HCT116 (cell line): ENCODE measurements around the gene SPTBN1.

Source experiments
- CTCF ChIP-seq, 3 experiments: fragments of 200-600 bp in 1 of 3; sonication (generic) in 1 of 3; IDR thresholded peaks in 2 of 3; conservative IDR thresholded peaks in 1 of 3; 2 replicates each; pipeline ENCODE4 v1.5.1; 2012 to 2017; ENCODE audit warnings: low read depth in 2 of 3, low read length in 2 of 3, antibody characterized with exemption in 1 of 3, borderline replicate concordance in 1 of 3, control low read depth in 1 of 3, mild to moderate bottlenecking in 1 of 3, mixed read lengths in 1 of 3, mixed run types in 1 of 3, moderate library complexity in 1 of 3; ENCODE audit not compliant: insufficient read depth in 1 of 3
- EZH2 ChIP-seq: fragments of 200-600 bp; sonication (generic); IDR thresholded peaks from 2 replicates; pipeline ENCODE4 v1.6.1; 2017; ENCODE audit warnings: antibody characterized with exemption, mixed run types
- EZH2phosphoT487 ChIP-seq: fragments of 200-600 bp; IDR thresholded peaks from 2 replicates; pipeline ENCODE4 v1.6.1; 2018; ENCODE audit warnings: antibody characterized with exemption, borderline replicate concordance
- FOSL1 ChIP-seq: IDR thresholded peaks from 2 replicates; pipeline ENCODE4 v1.6.1; 2012; ENCODE audit warnings: low read depth
- ZNF274 ChIP-seq: fragments of 200-500 bp; sonication (Bioruptor generic); IDR thresholded peaks from 2 replicates; pipeline ENCODE4 v1.6.1; 2014; ENCODE audit warnings: mild to moderate bottlenecking, low read depth, low read length, inconsistent platforms
- TF ChIP-seq, protein P1 (sequence below): IDR thresholded peaks from 2 replicates; pipeline ENCODE4 v1.6.1; 2012; ENCODE audit warnings: low read depth
- TF ChIP-seq, protein P2 (sequence below): IDR thresholded peaks from 2 replicates; pipeline ENCODE4 v1.6.1; 2012

DNA sequence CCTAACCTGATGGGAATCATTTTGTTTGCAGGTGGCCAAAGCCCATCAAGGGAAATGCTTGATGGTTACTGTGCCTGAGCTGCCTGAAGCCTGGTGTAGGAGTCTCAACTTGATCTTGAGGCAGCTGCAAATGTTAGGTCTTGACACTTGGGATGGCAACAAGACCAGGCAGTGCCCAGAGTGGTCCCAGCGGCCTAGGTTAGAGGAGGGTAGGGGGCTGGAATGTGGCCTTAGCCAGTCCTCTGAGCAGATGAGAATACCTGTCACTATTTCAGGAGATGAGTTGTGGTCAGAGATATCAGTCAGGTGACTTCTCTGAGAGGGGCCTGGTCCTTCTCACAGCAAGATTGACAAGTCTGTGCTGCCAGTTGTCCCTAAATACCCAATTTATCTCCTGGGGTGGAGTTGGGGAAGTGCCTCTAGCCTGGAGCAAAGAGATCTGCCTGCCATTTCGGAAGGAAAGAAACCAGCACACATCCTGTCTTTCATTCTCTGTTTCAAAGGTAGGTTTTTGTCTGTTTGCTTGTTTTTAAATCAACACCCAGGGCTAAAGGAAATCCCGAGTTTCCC lies 13.4 kb downstream of the SPTBN1 start:
- TF ChIP-seq EZH2phosphoT487, result no peak
- TF ChIP-seq, protein P1, sequence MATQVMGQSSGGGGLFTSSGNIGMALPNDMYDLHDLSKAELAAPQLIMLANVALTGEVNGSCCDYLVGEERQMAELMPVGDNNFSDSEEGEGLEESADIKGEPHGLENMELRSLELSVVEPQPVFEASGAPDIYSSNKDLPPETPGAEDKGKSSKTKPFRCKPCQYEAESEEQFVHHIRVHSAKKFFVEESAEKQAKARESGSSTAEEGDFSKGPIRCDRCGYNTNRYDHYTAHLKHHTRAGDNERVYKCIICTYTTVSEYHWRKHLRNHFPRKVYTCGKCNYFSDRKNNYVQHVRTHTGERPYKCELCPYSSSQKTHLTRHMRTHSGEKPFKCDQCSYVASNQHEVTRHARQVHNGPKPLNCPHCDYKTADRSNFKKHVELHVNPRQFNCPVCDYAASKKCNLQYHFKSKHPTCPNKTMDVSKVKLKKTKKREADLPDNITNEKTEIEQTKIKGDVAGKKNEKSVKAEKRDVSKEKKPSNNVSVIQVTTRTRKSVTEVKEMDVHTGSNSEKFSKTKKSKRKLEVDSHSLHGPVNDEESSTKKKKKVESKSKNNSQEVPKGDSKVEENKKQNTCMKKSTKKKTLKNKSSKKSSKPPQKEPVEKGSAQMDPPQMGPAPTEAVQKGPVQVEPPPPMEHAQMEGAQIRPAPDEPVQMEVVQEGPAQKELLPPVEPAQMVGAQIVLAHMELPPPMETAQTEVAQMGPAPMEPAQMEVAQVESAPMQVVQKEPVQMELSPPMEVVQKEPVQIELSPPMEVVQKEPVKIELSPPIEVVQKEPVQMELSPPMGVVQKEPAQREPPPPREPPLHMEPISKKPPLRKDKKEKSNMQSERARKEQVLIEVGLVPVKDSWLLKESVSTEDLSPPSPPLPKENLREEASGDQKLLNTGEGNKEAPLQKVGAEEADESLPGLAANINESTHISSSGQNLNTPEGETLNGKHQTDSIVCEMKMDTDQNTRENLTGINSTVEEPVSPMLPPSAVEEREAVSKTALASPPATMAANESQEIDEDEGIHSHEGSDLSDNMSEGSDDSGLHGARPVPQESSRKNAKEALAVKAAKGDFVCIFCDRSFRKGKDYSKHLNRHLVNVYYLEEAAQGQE, result no peak
- TF ChIP-seq CTCF (IDR thresholded peaks at IDR 0.05 in 2 of 3, conservative IDR thresholded peaks at IDR 0.05 in 1 of 3; ENCODE audit: borderline replicate concordance in 1 of 3, insufficient read depth in 1 of 3, low read depth in 2 of 3, low read length in 2 of 3), result no peak
- TF ChIP-seq ZNF274, result no peak
- TF ChIP-seq EZH2, result no peak
- TF ChIP-seq FOSL1, result no peak
- TF ChIP-seq, protein P2, sequence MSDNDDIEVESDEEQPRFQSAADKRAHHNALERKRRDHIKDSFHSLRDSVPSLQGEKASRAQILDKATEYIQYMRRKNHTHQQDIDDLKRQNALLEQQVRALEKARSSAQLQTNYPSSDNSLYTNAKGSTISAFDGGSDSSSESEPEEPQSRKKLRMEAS, result no peak
